LoVo (cell line): ENCODE measurements around the gene TM4SF1.
"Not testable (repeated sequence)": the region's sequence is repeated elsewhere in the genome, so short reads cannot be mapped to it uniquely, and the experiment has no call there.

Source experiments
- DNase-seq: peaks from one replicate; pipeline ENCODE4 v3.0.0-alpha.2; 2016; ENCODE audit warnings: low spot score

TM4SF1 gene

DNA sequence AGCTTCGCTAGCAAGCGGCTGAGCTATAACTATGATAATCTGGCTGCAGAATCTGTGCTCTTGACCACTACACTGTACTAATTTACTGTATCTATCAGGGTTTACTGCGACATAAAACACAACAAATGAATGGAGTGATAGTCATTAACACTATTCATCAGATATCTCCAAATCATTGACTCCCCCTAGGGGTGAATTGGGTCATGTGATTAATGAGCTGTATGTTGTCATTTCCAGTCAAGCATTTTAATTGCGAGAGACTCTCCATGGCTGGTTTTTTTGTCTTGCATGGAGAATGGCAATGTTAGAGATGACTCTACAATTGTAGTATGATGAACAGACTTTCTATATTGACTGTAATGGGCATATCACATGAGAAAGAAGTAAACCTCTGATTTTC is 33.5 kb downstream of the TM4SF1 start:
- no peak for DNase-seq

DNA sequence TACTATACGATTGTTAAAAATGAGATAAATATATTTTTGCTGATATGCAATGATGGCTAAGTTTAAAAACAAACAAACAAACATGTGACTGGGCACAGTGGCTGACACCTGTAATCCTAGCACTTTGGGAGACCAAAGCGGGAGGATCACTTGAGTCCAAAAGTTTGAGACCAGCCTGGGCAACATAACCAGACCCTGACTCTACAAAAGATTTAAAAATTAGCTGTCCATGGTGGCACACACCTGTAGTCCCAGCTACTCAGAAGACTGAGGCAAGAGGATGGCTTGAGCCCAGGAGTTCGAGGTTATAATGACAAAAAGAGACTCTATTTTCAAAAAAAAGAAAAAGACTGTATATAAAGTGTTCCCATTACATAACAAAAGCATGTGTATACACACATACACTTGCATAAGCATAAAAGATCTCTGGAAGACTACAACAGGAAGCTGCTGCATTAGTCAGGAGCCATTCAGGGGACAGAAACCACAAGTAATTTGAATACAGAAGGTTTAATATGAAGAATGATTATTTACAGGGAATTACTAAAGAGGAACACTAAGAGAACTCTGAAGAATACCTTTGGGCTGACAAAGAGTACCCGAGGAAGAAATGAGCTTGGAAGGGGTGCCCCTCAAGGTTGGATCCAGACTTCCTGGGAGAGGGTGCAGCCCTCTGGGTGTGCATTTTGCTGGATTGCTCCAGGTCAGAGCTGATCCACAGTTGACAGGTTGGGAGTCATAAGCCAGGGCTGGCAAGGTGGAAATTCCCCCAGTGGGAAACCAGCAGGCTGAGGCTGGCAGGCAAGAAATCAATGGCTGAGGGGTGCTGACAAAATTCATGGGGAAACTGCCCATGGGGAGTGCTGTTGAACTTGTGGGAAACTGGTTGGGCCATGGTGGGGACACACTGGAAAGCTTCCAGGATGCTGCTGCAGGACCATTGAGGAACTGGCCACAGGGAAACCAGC is 34.8 kb downstream of the TM4SF1 start:
- DNase-seq, result no peak

DNA sequence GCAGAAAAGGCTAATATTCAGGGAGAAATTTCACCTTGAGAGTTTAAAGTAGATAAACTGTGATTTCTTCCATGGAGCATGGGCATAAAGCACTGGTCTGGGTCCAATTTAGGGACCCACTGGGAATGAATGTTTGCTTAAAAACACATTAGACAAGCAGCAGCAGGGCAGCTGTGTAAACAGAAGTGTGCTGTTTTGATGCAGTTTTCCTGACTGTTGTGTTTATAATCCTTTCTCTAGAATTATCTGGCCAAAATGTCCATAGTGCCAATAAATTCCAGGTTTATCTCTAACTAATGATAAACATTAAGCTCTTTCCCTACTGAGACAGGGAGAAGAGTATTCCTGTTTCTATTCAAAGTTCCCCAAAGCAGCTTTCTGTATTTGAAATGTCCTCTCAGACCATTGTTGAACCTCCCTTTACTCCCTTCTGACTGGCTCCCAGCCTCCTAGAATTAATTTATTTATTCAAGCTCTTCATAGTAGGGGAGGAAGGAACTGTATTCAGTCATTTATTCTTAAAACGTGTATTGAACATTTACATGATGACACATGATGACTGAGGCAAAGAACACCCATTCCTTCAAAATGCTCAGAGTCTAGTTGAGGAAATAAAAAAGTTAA is 37.0 kb downstream of the TM4SF1 start:
- no peak for DNase-seq

DNA sequence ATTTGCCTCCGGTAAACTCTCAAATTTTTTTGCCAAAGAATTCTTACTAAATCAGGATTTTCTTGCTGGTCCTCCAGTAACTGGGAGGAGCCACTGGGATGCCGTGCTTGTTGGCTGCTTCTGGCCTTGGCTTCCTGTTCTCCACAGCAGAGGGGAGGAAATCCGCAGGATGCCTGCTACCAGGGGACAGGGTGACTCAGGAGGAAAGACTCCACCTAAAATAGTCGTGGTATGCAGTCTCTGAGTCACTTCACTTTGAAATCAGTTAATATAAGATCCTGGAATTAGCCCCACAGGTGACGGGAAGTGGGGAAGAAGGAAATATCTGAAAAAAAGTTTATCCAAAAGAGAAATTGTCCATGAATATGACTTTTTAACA is 37.5 kb downstream of the TM4SF1 start:
- DNase-seq, result peak; percentile 93

DNA sequence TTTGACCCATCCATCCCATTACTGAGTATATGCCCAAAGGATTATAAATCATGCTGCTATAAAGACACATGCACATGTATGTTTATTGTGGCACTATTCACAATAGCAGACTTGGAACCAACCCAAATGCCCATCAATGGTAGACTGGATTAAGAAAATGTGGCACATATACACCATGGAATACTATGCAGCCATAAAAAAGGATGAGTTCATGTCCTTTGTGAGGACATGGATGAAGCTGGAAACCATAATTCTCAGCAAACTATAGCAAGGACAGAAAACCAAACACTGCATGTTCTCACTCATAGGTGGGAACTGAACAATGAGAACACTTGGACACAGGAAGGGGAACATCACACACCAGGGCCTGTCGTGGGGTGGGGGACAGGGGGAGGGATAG is 40.0 kb downstream of the TM4SF1 start:
- not testable (repeated sequence) for DNase-seq

DNA sequence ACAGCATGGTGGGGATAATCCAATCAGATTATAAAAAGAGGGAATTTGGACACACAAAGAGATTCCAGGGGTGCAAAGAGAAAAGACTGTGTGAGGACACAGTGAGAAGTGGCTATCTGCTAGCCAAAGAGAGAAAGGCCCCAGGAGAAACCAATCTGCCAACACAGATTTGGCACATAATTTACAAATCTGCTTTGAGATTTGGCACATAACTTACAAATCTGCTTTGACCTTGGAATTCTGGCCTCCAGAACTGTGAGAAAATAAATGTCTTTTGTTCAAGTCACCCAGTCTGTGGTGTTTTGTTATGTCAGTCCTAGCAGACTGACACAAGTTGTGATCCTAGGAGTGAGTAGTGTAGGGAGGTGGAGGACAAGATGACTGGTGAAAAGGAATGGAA is 40.5 kb downstream of the TM4SF1 start:
- no peak for DNase-seq

DNA sequence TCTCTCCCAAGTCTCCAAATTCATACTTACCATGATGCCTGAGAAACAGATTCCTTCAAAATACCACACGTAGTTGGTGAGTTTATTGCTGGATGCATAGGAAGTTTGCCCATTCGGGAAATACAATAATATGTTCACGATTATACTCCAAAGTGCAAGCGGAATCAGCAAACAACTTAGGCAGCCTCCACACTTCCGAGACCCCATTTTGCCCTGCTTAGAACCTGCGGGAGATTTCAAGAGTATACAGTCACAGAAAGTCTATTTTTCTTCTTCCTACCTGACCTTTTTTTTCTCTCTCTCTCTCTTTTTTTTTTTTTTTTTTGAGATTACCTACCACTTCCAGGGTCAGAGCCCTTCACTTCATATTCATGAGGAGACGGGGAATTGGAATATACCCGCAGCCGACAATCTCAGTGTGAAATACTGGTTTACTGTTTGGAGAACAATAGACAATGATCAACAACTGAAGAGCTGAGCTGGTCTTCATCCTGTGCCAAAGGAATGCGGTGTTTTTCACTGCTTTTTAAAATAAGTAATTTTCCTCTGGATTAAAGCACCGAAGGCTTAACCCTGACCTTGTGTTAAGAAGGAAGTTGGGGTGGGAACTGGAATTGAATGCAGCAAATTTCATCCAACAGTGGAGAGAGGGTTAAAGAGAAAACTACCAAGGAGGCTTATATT is 44.1 kb downstream of the TM4SF1 start, which contains the start of gene TM4SF18:
Gene TM4SF18 (minus strand): TSS at position 461 of the 684 bp plus-strand sequence. CDS start 254 bp downstream, at position 207.
- DNase-seq, result no peak

DNA sequence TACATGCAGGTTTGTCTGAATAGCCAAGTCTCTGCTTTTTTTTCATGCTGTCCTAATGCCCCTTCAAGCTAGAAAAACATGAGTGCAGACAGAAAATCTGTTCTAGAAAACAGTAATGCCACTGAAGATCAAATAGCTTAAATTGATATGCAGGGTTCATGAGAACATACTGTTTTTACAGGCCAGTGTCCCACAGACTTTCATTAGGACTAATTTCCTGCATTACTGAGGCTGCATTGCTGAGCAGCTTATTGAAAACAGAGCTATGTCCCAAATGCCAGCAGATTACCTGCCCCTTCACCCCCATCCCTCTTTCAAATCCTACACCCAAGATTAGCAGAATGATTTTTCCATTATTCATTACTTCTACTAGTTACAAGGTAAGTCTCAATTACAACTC is 44.7 kb downstream of the TM4SF1 start:
- no peak for DNase-seq

DNA sequence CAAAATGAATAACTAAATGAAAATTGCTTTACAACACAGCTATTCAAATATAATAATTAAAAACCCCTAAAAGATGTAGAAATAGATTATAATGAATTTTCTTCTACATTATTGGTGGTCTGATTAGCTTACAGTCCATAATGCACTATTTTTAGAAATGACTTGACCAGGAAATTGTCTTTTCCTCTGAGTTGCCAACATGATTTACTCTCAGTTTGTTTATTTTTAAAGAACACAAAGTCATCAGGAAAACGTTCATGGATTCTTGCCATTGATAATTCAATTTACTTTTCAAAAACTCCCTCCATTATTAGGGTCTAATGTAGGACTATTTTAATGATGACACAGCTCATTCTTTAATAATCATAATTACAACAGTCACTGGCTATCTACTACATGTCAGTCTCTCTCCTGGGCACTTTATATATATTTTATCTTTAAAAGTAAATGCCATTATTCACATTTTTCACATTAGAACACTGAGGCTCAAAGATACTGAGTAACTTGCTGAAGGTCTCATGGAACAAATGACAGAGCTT is 45.2 kb downstream of the TM4SF1 start:
- no peak for DNase-seq

DNA sequence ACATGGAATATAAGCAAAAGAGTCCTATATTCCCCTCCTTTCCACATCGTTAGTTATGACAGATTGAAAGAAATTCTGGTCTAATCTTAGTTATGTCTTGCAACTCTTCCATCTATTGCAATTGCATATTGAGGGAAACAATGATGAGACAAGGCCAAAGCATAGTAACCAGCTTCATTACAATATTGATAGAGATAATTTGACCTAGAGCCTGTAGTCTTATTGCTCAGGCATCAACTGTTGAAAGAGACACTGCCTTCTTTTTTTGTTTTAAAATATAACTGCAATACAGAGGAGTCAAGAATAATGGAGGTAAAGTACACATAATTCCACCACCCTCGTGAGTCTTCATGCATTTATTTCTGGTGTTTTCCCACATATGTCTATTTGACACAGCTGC is 46.1 kb downstream of the TM4SF1 start:
- no peak for DNase-seq

DNA sequence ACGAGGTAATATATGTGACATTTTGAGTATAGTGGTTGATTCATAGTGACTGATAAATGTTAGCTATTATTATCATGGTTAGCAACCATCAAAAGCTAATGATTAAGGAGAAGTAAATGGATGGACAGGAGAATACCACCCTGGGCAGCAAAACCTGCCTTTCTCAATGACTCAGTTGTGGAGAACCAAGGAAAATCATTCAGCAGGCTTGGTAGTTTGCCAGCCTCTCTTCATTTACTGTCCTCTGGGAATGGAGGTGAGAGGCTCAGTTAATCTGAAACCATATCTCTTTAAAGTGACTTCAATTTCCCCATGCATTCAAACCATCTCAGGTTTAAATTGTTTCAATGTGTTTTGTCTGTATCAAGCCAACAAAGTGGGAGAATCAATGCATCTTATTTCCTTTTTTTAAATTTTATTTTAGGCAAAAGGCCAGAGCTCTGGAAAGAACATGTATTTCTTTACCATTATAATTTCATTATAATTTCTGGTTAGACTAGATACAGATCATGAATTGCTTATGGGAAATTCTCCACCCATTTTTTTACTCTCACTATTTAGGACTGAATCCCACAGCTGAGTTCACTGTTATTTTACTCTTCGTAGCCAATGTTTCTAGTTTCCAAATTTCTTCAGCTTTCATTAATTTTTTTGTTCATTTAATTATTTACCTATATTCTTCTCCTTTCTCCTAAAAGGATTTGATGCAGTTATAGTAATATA is 46.7 kb downstream of the TM4SF1 start:
- DNase-seq, result peak; percentile 34

DNA sequence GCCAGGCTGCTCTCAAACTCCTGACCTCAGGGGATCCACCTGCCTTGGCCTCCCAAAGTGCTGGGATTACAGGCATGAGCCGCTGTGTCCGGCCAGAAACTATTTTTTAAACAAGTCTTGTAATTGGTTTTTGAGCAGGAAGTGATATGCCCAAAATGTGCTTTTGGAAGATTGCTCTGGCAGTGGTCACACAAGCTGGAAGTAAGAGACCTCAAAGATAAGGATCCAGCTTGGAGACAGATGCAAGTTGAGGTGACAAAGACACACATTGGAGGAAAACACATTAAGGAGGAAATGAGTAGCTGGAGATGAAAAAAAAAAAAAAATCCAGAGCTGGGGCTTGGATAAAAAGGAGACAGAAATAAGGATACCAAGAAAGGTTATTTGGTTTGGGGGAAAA is 50.3 kb downstream of the TM4SF1 start:
- no peak for DNase-seq

DNA sequence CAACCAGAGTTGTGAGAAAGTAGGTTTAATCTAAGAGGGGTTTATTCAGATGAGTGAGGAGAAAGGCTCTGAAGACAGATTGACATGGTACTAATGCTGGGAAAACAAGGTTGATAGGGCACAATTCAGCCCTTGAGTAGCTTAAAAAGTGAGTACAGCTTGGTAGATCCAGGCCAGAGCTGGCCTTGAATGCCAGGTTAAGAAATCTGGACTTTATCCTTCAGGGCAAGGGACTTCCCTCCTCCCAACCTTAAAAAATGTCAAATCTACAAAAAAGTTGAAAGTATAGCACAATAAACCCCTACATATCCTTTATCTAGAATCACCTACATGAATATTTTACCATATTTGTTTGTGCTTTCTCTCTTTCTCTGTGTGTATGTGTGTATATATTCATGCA is 51.9 kb downstream of the TM4SF1 start:
- no peak for DNase-seq

DNA sequence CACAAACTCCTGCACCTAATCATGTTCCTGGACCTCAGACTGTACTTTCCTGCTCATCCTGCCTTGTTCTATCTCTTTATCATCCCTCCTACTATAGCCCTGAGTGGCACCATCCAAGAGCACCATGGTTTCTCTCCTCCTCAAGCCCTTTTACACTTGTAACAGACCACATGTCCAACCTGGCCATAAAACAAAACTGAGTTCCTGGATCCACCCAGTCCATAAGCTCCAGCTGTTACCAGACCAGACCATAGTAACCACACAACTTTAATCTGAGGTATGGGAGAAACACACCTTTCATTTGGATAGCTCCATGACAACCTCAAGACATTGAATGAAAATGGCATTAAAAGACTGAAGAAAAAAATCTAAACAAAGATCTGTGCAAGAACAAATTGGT is 53.1 kb downstream of the TM4SF1 start:
- DNase-seq, result no peak

DNA sequence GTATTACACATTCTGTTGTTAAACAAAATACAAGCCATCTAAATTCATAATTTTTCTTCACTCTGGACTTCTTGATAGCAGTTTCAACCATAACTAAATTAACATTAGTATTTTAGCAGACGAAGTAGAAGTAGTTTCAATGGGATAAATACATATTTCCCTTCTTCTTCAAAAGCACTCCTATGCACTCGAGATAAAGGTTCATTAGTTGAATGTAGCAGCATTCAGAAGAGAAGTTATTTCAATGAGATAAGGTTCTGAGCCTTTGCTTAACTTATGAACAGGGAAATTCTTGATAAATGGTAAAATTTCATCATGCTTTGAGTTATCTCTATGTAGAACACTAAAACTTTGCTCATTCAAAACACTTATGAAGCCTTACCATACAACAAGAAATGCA is 55.8 kb downstream of the TM4SF1 start:
- no peak for DNase-seq

DNA sequence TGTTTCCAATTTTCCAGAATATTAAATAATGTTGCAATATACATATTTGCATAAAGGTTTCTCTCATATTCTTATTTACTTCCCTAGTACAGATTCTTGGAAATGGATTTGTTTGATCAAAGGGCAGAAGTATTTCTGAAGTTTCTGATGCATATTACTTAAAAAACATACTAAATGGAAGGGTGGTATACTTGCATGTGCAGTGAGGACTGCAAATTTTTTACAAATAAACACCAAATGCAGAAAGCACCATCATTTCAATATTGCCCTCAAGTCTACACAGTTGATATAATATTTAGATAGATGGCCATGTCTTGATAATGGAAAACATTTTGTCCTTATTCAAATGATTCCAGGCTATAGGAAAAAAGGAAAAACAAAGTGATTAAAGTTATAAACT is 56.3 kb downstream of the TM4SF1 start:
- no peak for DNase-seq

DNA sequence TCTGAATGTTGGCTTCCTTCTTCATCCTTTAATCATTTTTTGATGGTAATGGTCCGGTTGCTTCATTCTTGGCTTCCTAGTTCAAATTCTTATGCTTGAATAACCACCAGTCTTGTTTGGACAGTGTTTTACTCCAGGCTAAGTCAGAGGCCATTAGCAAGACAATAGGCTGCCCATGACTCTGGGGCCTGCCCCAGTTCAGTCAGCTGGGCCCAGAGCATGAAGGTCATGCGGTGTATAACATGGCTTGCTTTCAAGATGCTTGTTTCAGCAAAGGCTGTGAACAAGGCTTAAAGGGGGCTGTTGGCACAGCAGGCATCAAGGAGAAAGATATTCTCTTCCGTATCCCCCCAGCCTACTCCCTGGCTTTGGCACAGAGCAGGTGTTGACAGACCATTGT is 57.7 kb downstream of the TM4SF1 start:
- DNase-seq, result no peak
